GM12878 (cell line): ENCODE data around the gene CRAT. TPM values are rescaled to one million over a fixed set of nuclear protein-coding genes. Genes with fewer than 3 reads are reported as not detected.

Experiments
- BACH1 ChIP-seq: fragments of 450-650 bp; IDR thresholded peaks from 2 replicates; pipeline ENCODE4 v1.6.1; 2017; ENCODE audit warnings: mild to moderate bottlenecking, borderline replicate concordance
- CBX5 ChIP-seq: sonication (generic); IDR thresholded peaks from 2 replicates; pipeline ENCODE4 v1.6.1; 2016; ENCODE audit warnings: low read depth, moderate library complexity, mild to moderate bottlenecking, inconsistent platforms
- EZH2 ChIP-seq: IDR thresholded peaks from 2 replicates; pipeline ENCODE4 v1.6.1; 2012; ENCODE audit warnings: low read depth, mild to moderate bottlenecking, control low read depth, inconsistent platforms, low read length, borderline replicate concordance; ENCODE audit not compliant: control insufficient read depth
- IKZF1 ChIP-seq: fragments of 450-650 bp; conservative IDR thresholded peaks from 2 replicates; pipeline ENCODE4 v1.6.1; 2017; ENCODE audit warnings: antibody characterized with exemption, mild to moderate bottlenecking
- LARP7 ChIP-seq: fragments of 450-650 bp; IDR thresholded peaks from 2 replicates; pipeline ENCODE4 v1.6.1; 2017; ENCODE audit warnings: mild to moderate bottlenecking
- MAX ChIP-seq: IDR thresholded peaks from 2 replicates; pipeline ENCODE4 v1.6.1; 2012; ENCODE audit warnings: low read depth, low read length, improper control_type of control experiment
- MEF2B ChIP-seq: fragments of 450-650 bp; IDR thresholded peaks from 2 replicates; pipeline ENCODE4 v1.6.1; 2018; ENCODE audit warnings: mild to moderate bottlenecking, moderate library complexity; ENCODE audit not compliant: partially characterized antibody, poor library complexity, severe bottlenecking
- MXI1 ChIP-seq: fragments of 150-350 bp; IDR thresholded peaks from 2 replicates; pipeline ENCODE4 v1.6.1; 2011; ENCODE audit warnings: low read depth, mild to moderate bottlenecking, inconsistent platforms, low read length, improper control_type of control experiment
- NFXL1 ChIP-seq: fragments of 450-650 bp; IDR thresholded peaks from 2 replicates; pipeline ENCODE4 v1.6.1; 2017; ENCODE audit warnings: antibody characterized with exemption, mild to moderate bottlenecking, borderline replicate concordance
- NFYB ChIP-seq: IDR thresholded peaks from 2 replicates; pipeline ENCODE4 v1.6.1; 2011; ENCODE audit warnings: low read depth, mild to moderate bottlenecking, low read length, improper control_type of control experiment, moderate library complexity; ENCODE audit not compliant: insufficient read depth
- NKRF ChIP-seq: fragments of 450-650 bp; conservative IDR thresholded peaks from 2 replicates; pipeline ENCODE4 v1.6.1; 2017; ENCODE audit warnings: mild to moderate bottlenecking, moderate library complexity
- POLR2AphosphoS2 ChIP-seq: IDR thresholded peaks from 2 replicates; pipeline ENCODE4 v1.6.1; 2011; ENCODE audit warnings: low read depth, mild to moderate bottlenecking, low read length, improper control_type of control experiment, moderate library complexity
- USF1 ChIP-seq: IDR thresholded peaks from 2 replicates; pipeline ENCODE4 v1.6.1; 2011; ENCODE audit warnings: borderline replicate concordance, low read depth, mild to moderate bottlenecking, moderate library complexity, mixed read lengths, low read length; ENCODE audit not compliant: insufficient read depth; ENCODE audit errors: extremely low read length
- WRNIP1 ChIP-seq: IDR thresholded peaks from 2 replicates; pipeline ENCODE4 v1.6.1; 2011; ENCODE audit warnings: low read depth, low read length, improper control_type of control experiment, borderline replicate concordance
- ZBTB33 ChIP-seq: fragments of 450-650 bp; IDR thresholded peaks from 2 replicates; pipeline ENCODE4 v1.6.1; 2017; ENCODE audit warnings: mild to moderate bottlenecking
- ZBTB4 ChIP-seq: fragments of 450-650 bp; formaldehyde crosslinking; IDR thresholded peaks from 2 replicates; pipeline ENCODE4 v1.4.0; 2022; ENCODE audit warnings: mild to moderate bottlenecking, moderate library complexity
- ZNF687 ChIP-seq: fragments of 450-650 bp; IDR thresholded peaks from 2 replicates; pipeline ENCODE4 v1.6.1; 2017; ENCODE audit warnings: mild to moderate bottlenecking, moderate library complexity
- polyA plus RNA-seq, 11 experiments: library from polyadenylated mRNA; depleted of rRNA in 4 of 11; unstranded in 6 of 11; stranded (reverse) in 5 of 11; fragments of >200 nt; fragmentation: Nextera tagmentation in 4 of 11; fragmentation: Illumina TruSeq in 1 of 11; extraction: Ambion mirVana in 4 of 11; extraction: Trizol in 1 of 11; gene quantifications; 1 replicate in 1 of 11; 2 replicates in 10 of 11; pipeline versions ENCODE4 v1.2.1 to v1.2.3, GENCODE V29; 2011 to 2016; ENCODE audit warnings: inconsistent platforms in 2 of 11, missing spikeins in 2 of 11, low read depth in 1 of 11
- total RNA-seq, 4 experiments: library from RNA; depleted of rRNA in 3 of 4; stranded (reverse); fragments of >200 nt in 3 of 4; fragmentation: Illumina TruSeq in 1 of 4; extraction: Trizol in 1 of 4; gene quantifications; 2 replicates each; pipeline versions ENCODE4 v1.2.1 to v1.2.3, GENCODE V29; 2013 to 2021

Gene CRAT
- total and polyA plus RNA-seq, 10 of the 15 experiments (the other 5 are each of a cell fraction or from before 2014, with no cell fraction given) = 0.10 to 3.4 (median 1.8) TPM

GRCh38 chr9:129139993-129140396 is 29.4 kb upstream of the CRAT start (continued):
- TF ChIP-seq ZBTB4 (no peak), POLR2AphosphoS2 (no peak), BACH1 (peak; percentile 83; the same call in 1 of the 2 replicates), NFXL1 (no peak), WRNIP1 (no peak), USF1 (no peak), ZNF687 (peak; percentile 83), ZBTB33 (0 out of 2 replicates have a peak, but pooled peaks have one; percentile 31), MXI1 (peak; percentile 99), NFYB (no peak), NKRF (0 out of 2 replicates have a peak, but pooled peaks have one; percentile 13), IKZF1 (peak; percentile 98), EZH2 (no peak), CBX5 (no peak), MAX (no peak), MEF2B (peak; percentile 100), LARP7 (no peak)
